H9 (cell line): ENCODE results near the gene MYOF. TPM values are rescaled to one million over a fixed set of nuclear protein-coding genes. Genes with fewer than 3 reads are reported as not detected.

ENCODE experiments used
- DNase-seq: peaks from one replicate; pipeline ENCODE4 v3.0.0-alpha.2; 2017
- H2AFZ ChIP-seq: one replicate; pipeline ENCODE4 v1.6.1; 2013; ENCODE audit warnings: mild to moderate bottlenecking, low read length, control low read depth, moderate library complexity
- H2AK5ac ChIP-seq: 2 replicates; pipeline ENCODE4 v1.6.1; 2013; ENCODE audit warnings: low read length, control low read depth, mixed read lengths; ENCODE audit not compliant: insufficient read length
- H2BK120ac ChIP-seq: one replicate; pipeline ENCODE4 v1.6.1; 2013; ENCODE audit warnings: low read depth, mild to moderate bottlenecking, low read length, control low read depth, inconsistent platforms; ENCODE audit not compliant: poor library complexity, severe bottlenecking
- H2BK12ac ChIP-seq: 2 replicates; pipeline ENCODE4 v1.6.1; 2013; ENCODE audit warnings: low read length, control low read depth, mixed read lengths, low read depth; ENCODE audit not compliant: insufficient read length
- H2BK15ac ChIP-seq: 2 replicates; pipeline ENCODE4 v1.6.1; 2013; ENCODE audit warnings: low read depth, low read length, control low read depth
- H2BK20ac ChIP-seq: one replicate; pipeline ENCODE4 v1.6.1; 2013; ENCODE audit warnings: low read depth, mild to moderate bottlenecking, low read length, control low read depth, inconsistent platforms; ENCODE audit not compliant: poor library complexity, severe bottlenecking
- H2BK5ac ChIP-seq: 2 replicates; pipeline ENCODE4 v1.6.1; 2013; ENCODE audit warnings: low read length, control low read depth, mixed read lengths; ENCODE audit not compliant: insufficient read length
- H3K14ac ChIP-seq: 2 replicates; pipeline ENCODE4 v1.6.1; 2013; ENCODE audit warnings: low read length, control low read depth; ENCODE audit not compliant: insufficient read depth
- H3K18ac ChIP-seq: 2 replicates; pipeline ENCODE4 v1.6.1; 2013; ENCODE audit warnings: low read depth, mild to moderate bottlenecking, mixed read lengths, low read length, control low read depth; ENCODE audit not compliant: insufficient read length
- H3K23ac ChIP-seq: 2 replicates; pipeline ENCODE4 v1.6.1; 2013; ENCODE audit warnings: low read length, control low read depth, mixed read lengths, low read depth; ENCODE audit not compliant: insufficient read length
- H3K23me2 ChIP-seq: 2 replicates; pipeline ENCODE4 v1.6.1; 2013; ENCODE audit warnings: low read depth, mild to moderate bottlenecking, mixed read lengths, low read length, control low read depth; ENCODE audit not compliant: insufficient read length, poor library complexity, severe bottlenecking
- H3K27ac ChIP-seq: 2 replicates; pipeline ENCODE4 v1.5.1; 2013; ENCODE audit warnings: low read length, control low read depth, mixed read lengths, low read depth; ENCODE audit not compliant: insufficient read length
- H3K27me3 ChIP-seq: 2 replicates; pipeline ENCODE4 v1.6.1; 2013; ENCODE audit warnings: low read length, control low read depth, inconsistent platforms; ENCODE audit not compliant: insufficient read depth
- H3K4ac ChIP-seq: 2 replicates; pipeline ENCODE4 v1.6.1; 2013; ENCODE audit warnings: low read depth, mild to moderate bottlenecking, control low read depth, inconsistent platforms, low read length, moderate library complexity
- H3K4me1 ChIP-seq: 2 replicates; pipeline ENCODE4 v1.6.1; 2013; ENCODE audit warnings: low read length, control low read depth, inconsistent platforms; ENCODE audit not compliant: insufficient read depth
- H3K4me2 ChIP-seq: 2 replicates; pipeline ENCODE4 v1.6.1; 2013; ENCODE audit warnings: low read length, control low read depth, mixed read lengths; ENCODE audit not compliant: insufficient read length, insufficient read depth
- H3K56ac ChIP-seq: 2 replicates; pipeline ENCODE4 v1.6.1; 2013; ENCODE audit warnings: low read depth, mild to moderate bottlenecking, mixed read lengths, low read length, control low read depth; ENCODE audit not compliant: insufficient read length
- H3K79me1 ChIP-seq: 2 replicates; pipeline ENCODE4 v1.6.1; 2013; ENCODE audit warnings: low read depth, mild to moderate bottlenecking, moderate library complexity, low read length, control low read depth, inconsistent platforms; ENCODE audit not compliant: insufficient read depth, poor library complexity, severe bottlenecking
- H3K79me2 ChIP-seq: 2 replicates; pipeline ENCODE4 v1.6.1; 2013; ENCODE audit warnings: low read length, control low read depth, inconsistent platforms; ENCODE audit not compliant: insufficient read depth
- H3K9ac ChIP-seq: 2 replicates; pipeline ENCODE4 v1.6.1; 2013; ENCODE audit warnings: low read length, control low read depth, mixed read lengths; ENCODE audit not compliant: insufficient read length; ENCODE audit errors: extremely low read depth
- H3K9me3 ChIP-seq: one replicate; pipeline ENCODE4 v1.6.1; 2013; ENCODE audit warnings: low read depth, low read length, inconsistent platforms; ENCODE audit not compliant: control insufficient read depth
- H3T11ph ChIP-seq: one replicate; pipeline ENCODE4 v1.6.1; 2013; ENCODE audit warnings: mild to moderate bottlenecking, low read length, control low read depth, inconsistent platforms
- H4K20me1 ChIP-seq: one replicate; pipeline ENCODE4 v1.6.1; 2013; ENCODE audit not compliant: control insufficient read depth, insufficient read length, insufficient read depth
- H4K5ac ChIP-seq: 2 replicates; pipeline ENCODE4 v1.6.1; 2013; ENCODE audit warnings: low read depth, mild to moderate bottlenecking, mixed read lengths, low read length, control low read depth; ENCODE audit not compliant: insufficient read length
- H4K8ac ChIP-seq: replicated peaks from 2 replicates; pipeline ENCODE4 v1.6.1; 2013; ENCODE audit warnings: low read length, control low read depth, mixed read lengths, low read depth; ENCODE audit not compliant: insufficient read length
- H4K91ac ChIP-seq: 2 replicates; pipeline ENCODE4 v1.6.1; 2013; ENCODE audit warnings: low read depth, mild to moderate bottlenecking, moderate library complexity, mixed read lengths, low read length, control low read depth; ENCODE audit not compliant: insufficient read length
- H3K27ac Mint-ChIP-seq, 3 experiments: 2 replicates in 2 of 3; 3 replicates in 1 of 3; pipeline ENCODE4 v1.8.0; 2020 to 2021; ENCODE audit warnings: mixed read lengths in 3 of 3, mild to moderate bottlenecking in 1 of 3, moderate library complexity in 1 of 3
- H3K27me3 Mint-ChIP-seq: 2 replicates; pipeline ENCODE4 v1.8.0; 2021; ENCODE audit warnings: low read depth, mild to moderate bottlenecking, moderate library complexity, mixed read lengths
- H3K36me3 Mint-ChIP-seq, 3 experiments: 2 replicates in 2 of 3; 3 replicates in 1 of 3; pipeline ENCODE4 v1.8.0; 2020 to 2021; ENCODE audit warnings: low read depth in 3 of 3, mixed read lengths in 3 of 3; ENCODE audit not compliant: insufficient read depth in 1 of 3
- H3K4me1 Mint-ChIP-seq, 2 experiments: 2 replicates each; pipeline ENCODE4 v1.8.0; 2020; ENCODE audit warnings: mixed read lengths in 2 of 2
- H3K4me3 Mint-ChIP-seq, 2 experiments: 2 replicates in 1 of 2; 3 replicates in 1 of 2; pipeline ENCODE4 v1.8.0; 2020 to 2021; ENCODE audit warnings: mild to moderate bottlenecking in 2 of 2, mixed read lengths in 2 of 2, moderate library complexity in 1 of 2
- H3K9me3 Mint-ChIP-seq, 2 experiments: 2 replicates in 1 of 2; 3 replicates in 1 of 2; pipeline ENCODE4 v1.8.0; 2020; ENCODE audit warnings: mild to moderate bottlenecking in 2 of 2, mixed read lengths in 2 of 2, moderate library complexity in 1 of 2
- CTCF ChIP-seq: fragments of 200-600 bp; sonication (generic); conservative IDR thresholded peaks from 3 replicates; pipeline ENCODE4 v1.8.0; 2021; ENCODE audit warnings: antibody characterized with exemption, mild to moderate bottlenecking
- WGBS: extraction: QIAGEN DNeasy Blood & Tissue Kit; methylation state at CpG from one replicate; pipeline ENCODE4 v1.1.7; 2013; ENCODE audit warnings: missing lambda C conversion rate, low lambda C conversion rate, mixed read lengths; ENCODE audit not compliant: insufficient read length; ENCODE audit errors: extremely low coverage; 5-methylcytosine and 5-hydroxymethylcytosine counted together
- total RNA-seq: library from RNA; stranded (reverse); gene quantifications from 2 replicates; pipeline ENCODE4 v1.2.1, GENCODE V29; 2021

The MYOF gene
- total RNA-seq, 1 experiment from 2014 or later: 2.8 TPM

- H3K27me3 Mint-ChIP-seq: no peaks in the 10 kb centered on the region
- Histone ChIP-seq H2BK5ac (no peak overlapping the region), H4K20me1 (no peaks in the 10 kb centered on the region), H2BK120ac (no peak overlapping the region), H4K5ac (no peak overlapping the region), H3K27ac (no peak overlapping the region), H2BK12ac (no peak overlapping the region), H3K27me3 (no peaks in the 10 kb centered on the region), H3K56ac (no peak overlapping the region), H3K79me2 (no peaks in the 10 kb centered on the region), H3K4me2 (no peak overlapping the region), H3T11ph (no peak overlapping the region), H3K14ac (no peak overlapping the region; the same call in 1 of the 2 replicates), H3K9ac (no peak overlapping the region), H3K23ac (no peak overlapping the region), H2AFZ (no peak overlapping the region), H2BK20ac (no peak overlapping the region), H3K4ac (no peak overlapping the region), H2BK15ac (no peak overlapping the region), H4K91ac (no peak overlapping the region), H3K79me1 (no peaks in the 10 kb centered on the region), H3K9me3 (no peaks in the 10 kb centered on the region), H2AK5ac (no peak overlapping the region), H4K8ac (no peak overlapping the region), H3K18ac (no peak overlapping the region), H3K4me1 (peaks cover 2% of the 10 kb centered on the region), H3K23me2 (no peaks in the 10 kb centered on the region)
- DNase-seq: no peak
- H3K9me3 Mint-ChIP-seq: no peaks in the 10 kb centered on the region
- H3K4me3 Mint-ChIP-seq: no peak overlapping the region
- TF ChIP-seq CTCF: no peak
- no peak overlapping the region for H3K27ac Mint-ChIP-seq
- WGBS: no CpG with 5 or more reads among the region's 2 CpGs
- no peaks in the 10 kb centered on the region for H3K36me3 Mint-ChIP-seq
- peaks cover 23 to 25% of the 10 kb centered on the region in 2 experiments for H3K4me1 Mint-ChIP-seq
Observed at GRCh38 chr10:93454146-93454545, 28.0 kb downstream of the MYOF start.
